HG02870 (cell line): ENCODE data around the gene SPEM3.
A peak's percentile ranks its signal among the peaks of the same experiment; 100 is the strongest.

ENCODE experiments used
- ATAC-seq: cut with Tn5 transposase; IDR thresholded peaks from one replicate; pipeline ENCODE4 v1.9.1; 2021; ENCODE audit warnings: mild to moderate bottlenecking, moderate library complexity; ENCODE audit not compliant: unreplicated experiment

SPEM3 gene

GRCh38 chr17:7428557-7428956 is at the start of gene SPEM3:
Gene SPEM3, plus strand, starts transcription at chr17:7428857. Its CDS starts 46 bp downstream, at chr17:7428903.
- ATAC-seq, result no peak

DNA sequence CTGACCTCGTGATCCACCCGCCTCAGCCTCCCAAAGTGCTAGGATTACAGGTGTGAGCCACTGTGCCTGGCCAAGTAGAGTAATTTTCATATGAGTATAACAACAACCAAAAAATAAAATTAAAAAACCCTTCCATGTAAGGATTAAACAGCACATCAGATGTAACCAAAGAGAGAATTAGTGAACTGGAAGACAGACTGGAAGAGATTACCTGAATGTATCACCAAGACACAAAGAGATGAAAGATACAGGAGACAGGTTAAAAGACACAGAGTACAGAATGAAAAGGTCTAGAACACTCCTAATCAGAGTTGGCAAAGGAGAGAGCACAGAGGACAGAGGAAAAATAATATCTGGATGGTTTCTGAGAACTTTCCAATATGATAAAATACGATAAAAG is 49.5 kb upstream of the SPEM3 start:
- no peak for ATAC-seq

- no peak for ATAC-seq
These were observed 48.3 kb upstream of the SPEM3 start for GRCh38 chr17:7380321-7380720.

- ATAC-seq, result no peak
These were observed 47.6 kb upstream of the SPEM3 start, which contains the start of gene TNK1 for GRCh38 chr17:7380855-7381683. Gene TNK1, plus strand, starts transcription at chr17:7381089. Its CDS starts 1,838 bp downstream, at chr17:7382927.

GRCh38 chr17:7382901-7383300 is 45.8 kb upstream of the SPEM3 start:
- ATAC-seq, result no peak

DNA sequence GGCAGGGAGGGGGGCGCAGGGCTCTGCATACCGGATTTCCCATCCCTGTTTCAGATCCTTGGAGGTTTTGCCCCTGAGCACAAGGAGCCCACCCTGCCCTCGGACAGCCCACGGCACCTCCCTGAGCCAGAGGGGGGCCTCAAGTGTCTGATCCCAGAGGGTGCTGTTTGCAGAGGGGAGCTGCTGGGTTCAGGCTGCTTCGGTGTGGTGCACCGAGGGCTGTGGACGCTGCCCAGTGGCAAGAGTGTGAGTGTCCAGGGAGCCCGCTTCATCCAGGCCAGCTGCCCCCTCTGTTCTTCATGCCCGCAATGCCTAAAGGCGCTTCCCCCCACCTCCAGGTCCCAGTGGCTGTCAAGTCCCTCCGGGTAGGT is 45.3 kb upstream of the SPEM3 start:
- ATAC-seq, result no peak

GRCh38 chr17:7383742-7384488 is 44.7 kb upstream of the SPEM3 start:
- ATAC-seq, result no peak

- no peak for ATAC-seq
These were observed 44.1 kb upstream of the SPEM3 start for GRCh38 chr17:7384489-7385081.

- no peak for ATAC-seq
These were observed 39.8 kb upstream of the SPEM3 start for GRCh38 chr17:7388856-7389255.

DNA sequence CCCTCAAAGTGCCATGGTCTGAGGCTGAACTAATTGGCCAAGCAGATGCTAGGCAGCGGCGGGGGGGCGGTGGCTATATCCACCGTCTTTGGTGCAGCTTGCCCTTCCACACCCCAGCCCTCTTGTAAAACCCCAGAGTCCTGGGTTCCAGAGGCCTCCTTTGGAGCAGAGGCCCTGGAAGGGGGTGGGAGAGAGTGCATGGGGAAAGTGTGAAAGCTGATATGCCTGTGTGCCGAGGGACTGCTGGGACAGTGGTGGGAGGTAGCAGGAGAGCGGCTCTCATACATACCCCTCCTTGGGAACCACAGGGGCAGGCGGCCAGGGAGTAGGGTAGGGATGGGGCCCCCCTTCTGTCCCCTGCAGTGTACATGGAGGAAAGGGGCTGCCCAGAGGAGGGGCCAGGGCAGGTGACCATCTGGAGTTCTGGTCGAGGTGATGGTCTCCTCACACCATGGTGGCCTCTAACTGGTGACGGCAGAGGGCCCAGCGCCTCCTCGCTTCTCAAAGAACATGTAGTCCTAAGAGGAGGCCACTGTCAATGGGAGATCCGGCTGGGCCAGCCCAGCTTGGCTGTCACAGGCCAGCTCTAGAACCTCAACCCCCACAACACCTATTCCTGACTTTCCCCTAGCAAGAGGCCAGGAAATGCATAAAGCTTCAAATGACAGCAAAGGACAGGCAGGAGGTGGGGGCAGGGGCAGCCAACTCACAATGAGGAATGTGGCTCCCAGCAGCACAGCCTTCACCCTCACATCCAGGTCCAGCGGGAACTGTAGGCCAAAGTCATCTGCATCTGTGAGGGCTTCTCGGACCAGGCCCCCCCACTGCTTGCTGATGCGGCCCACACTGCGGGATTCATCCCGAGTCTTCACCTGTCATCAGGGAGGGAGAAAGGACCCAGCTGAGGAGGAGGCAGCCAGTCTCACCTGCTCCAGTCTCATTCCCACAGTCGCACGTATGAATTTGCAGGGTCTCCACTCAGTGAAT is 38.4 kb upstream of the SPEM3 start:
- no peak for ATAC-seq

DNA sequence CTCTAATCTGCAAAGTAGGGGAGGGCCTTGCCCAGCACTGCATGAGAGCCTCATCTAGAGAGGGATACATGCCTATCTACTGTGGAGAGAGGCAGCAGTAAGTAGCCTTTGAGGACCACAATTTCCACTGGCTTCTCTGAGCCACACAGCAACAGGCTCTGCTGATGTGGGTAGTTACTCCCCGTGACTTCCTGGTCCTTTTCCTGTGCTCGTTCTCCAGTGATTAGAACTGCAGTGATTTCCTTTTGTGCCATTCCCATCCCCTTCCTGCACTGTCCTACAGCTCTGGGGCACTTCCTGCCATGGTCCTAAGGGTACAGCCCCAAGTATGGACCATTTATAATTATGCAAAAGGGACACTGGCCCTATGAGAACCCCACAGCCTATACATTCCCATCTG is 37.4 kb upstream of the SPEM3 start:
- ATAC-seq, result no peak

GRCh38 chr17:7392696-7393612 is 35.7 kb upstream of the SPEM3 start:
- no peak for ATAC-seq

GRCh38 chr17:7393613-7394451 is 34.8 kb upstream of the SPEM3 start:
- ATAC-seq, result peak; percentile 34

GRCh38 chr17:7394452-7395191 is 34.0 kb upstream of the SPEM3 start, which contains the start of gene PLSCR3:
Gene PLSCR3, minus strand, starts transcription at chr17:7394525. Its CDS starts 415 bp downstream, at chr17:7394110.
- ATAC-seq, result peak; percentile 71

- ATAC-seq, result no peak
These were observed 32.5 kb upstream of the SPEM3 start for GRCh38 chr17:7396147-7396546.

DNA sequence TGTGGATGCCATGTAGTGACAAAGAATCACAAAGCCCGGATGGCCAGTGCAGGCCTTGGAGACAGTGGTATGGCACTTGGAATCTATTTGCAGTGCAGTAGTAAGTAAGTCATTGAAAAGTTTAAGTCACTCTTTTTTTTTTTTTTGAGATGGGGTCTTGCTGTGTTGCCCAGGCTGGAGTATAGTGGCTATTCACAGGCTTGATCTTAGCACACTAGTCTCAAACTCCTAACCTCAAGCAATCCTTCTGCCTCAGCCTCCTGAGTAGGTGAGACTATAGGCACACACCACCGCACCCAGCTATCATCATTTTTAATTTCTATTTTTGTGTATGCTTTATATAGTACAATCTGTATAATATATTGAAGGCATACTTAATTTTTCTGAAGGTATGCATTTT is 30.0 kb upstream of the SPEM3 start:
- ATAC-seq, result no peak

- no peak for ATAC-seq
These were observed 25.5 kb upstream of the SPEM3 start for GRCh38 chr17:7403043-7403726.

DNA sequence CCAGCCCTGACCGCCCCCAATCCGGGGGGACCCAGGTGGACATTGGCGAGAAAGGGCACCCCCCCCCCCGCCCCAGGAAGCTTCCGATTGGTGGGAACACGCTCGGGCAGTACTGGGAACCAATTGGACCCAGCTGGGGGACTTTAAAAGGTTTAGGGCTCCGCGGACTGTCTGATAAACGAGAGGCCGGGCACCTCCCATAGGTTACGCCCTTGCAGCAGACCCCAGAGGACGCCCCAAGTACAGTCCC is 25.0 kb upstream of the SPEM3 start:
- ATAC-seq, result no peak
